ENCODE measurements around the gene HEPHL1. TPM values are rescaled to one million over a fixed set of nuclear protein-coding genes. Genes with fewer than 3 reads are reported as not detected.
"Not testable (repeated sequence)": the region's sequence is repeated elsewhere in the genome, so short reads cannot be mapped to it uniquely, and the experiment has no call there.

Gene HEPHL1
- total RNA-seq, 2 experiments from 2014 or later: not detected

DNA sequence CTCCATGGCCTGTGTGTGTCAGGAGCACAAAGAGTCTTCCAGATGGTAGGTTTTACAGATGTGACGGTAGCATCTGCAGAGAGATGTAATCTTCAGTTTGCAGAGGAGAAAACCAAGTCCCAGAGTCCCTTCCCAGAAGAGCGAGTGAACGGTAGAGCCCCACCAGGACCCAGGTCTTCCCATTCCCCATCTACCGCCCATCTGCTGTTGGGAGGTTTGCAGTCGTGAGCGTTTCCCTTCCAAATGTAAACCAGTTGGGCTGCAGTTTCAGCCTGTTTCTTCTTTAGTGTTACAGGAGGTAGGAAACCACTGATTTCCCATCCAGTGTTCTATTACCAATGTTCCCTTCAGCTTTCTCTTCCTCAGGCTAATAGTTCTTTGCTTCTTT is 131.5 kb downstream of the HEPHL1 start:
- CTCF ChIA-PET: interaction anchor here (1.5 kb wide), 1 partner anchor 12 kb away, joined by 5 read pairs; no protein-coding TSS in a partner anchor
- H3K36me3 Mint-ChIP-seq (ENCODE audit: low read depth): peaks cover 30% of the 10 kb centered on the region
- peak overlapping the region; percentile 76 for H3K27ac Mint-ChIP-seq
- H3K27me3 Mint-ChIP-seq: no peaks in the 10 kb centered on the region
- TF ChIP-seq CTCF (IDR thresholded peaks at IDR 0.05): no peak
- H3K9me3 Mint-ChIP-seq: peaks cover 2% of the 10 kb centered on the region
- H3K4me1 Mint-ChIP-seq (ENCODE audit: low read depth): peaks cover 55% of the 10 kb centered on the region
- intact Hi-C loops (cut with micrococcal nuclease): no loop called here
- ATAC-seq: no peak
- POLR2A ChIA-PET: no interaction called here
- no peak overlapping the region for H3K4me3 Mint-ChIP-seq
- DNase-seq: no peak

GRCh38 chr11:94153320-94153719 is 132.2 kb downstream of the HEPHL1 start:
- Mint-ChIP-seq H3K27me3 (no peaks in the 10 kb centered on the region), H3K36me3 (ENCODE audit: low read depth) (peaks cover 34% of the 10 kb centered on the region), H3K27ac (no peak overlapping the region), H3K4me1 (ENCODE audit: low read depth) (peaks cover 49% of the 10 kb centered on the region), H3K4me3 (no peak overlapping the region), H3K9me3 (peaks cover 2% of the 10 kb centered on the region)
- ATAC-seq (no peak), DNase-seq (no peak)
- POLR2A ChIA-PET: no interaction called here
- intact Hi-C loops (cut with micrococcal nuclease): no loop called here
- TF ChIP-seq CTCF (IDR thresholded peaks at IDR 0.05): no peak
- CTCF ChIA-PET: interaction anchor here (1.5 kb wide), 1 partner anchor 11 kb away, joined by 5 read pairs; no protein-coding TSS in a partner anchor

DNA sequence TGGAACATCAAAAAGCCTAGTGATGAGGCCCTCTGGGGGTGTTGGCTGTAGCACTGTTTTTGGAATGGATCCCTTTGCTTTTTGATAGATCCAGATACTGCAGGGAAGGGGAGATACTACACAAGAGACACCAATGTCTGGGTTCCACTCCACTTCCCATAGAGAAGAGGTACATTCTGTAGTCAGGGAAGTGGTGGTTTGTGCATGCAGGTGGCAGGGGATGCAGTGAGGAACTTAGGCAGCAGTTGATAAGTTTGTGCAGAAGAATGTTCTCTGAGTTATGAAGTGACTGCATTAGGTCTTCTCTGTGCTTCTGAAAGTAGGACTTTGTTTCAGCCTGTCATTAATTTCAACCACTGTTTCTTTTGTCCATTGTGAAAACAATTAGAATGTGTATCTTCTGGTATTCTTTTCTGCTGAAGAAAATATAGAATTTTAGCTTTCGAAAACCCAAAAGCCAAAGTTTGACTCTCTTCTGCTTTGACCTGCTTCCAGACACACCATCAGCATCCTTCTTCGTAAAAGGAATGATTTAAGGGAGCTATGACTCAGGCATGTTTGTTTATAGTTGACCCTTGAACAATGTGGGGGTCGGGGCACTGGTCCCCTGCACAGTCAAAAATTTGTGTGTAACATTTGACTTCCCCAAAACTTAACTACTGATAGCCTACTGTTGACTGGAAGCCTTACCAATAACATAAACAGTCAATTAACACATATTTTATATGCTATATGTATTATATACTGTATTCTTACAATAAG is 133.1 kb downstream of the HEPHL1 start:
- H3K27me3 Mint-ChIP-seq: no peaks in the 10 kb centered on the region
- no peak for TF ChIP-seq CTCF (IDR thresholded peaks at IDR 0.05)
- peaks cover 2% of the 10 kb centered on the region for H3K9me3 Mint-ChIP-seq
- POLR2A ChIA-PET: no interaction called here
- intact Hi-C loops (cut with micrococcal nuclease): no loop called here
- peaks cover 39% of the 10 kb centered on the region for H3K4me1 Mint-ChIP-seq (ENCODE audit: low read depth)
- peaks cover 38% of the 10 kb centered on the region for H3K36me3 Mint-ChIP-seq (ENCODE audit: low read depth)
- CTCF ChIA-PET: interaction anchor here (1.4 kb wide), 1 partner anchor 18 kb away, joined by 3 read pairs; no protein-coding TSS in a partner anchor
- DNase-seq (no peak), ATAC-seq (no peak)
- no peak overlapping the region for H3K27ac Mint-ChIP-seq
- H3K4me3 Mint-ChIP-seq: no peak overlapping the region

DNA sequence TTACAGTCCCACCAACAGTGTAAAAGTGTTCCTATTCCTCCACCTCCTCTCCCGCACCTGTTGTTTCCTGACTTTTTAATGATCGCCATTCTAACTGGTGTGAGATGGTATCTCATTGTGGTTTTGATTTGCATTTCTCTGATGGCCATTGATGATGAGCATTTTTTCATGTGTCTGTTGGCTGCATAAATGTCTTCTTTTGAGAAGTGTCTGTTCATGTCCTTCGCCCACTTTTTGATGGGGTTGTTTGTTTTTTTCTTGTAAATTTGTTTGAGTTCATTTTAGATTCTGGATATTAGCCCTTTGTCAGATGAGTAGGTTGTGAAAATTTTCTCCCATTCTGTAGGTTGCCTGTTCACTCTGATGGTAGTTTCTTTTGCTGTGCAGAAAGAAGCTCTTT is 136.2 kb downstream of the HEPHL1 start:
- intact Hi-C loops (cut with micrococcal nuclease); H3K4me3 Mint-ChIP-seq; CTCF ChIA-PET: not testable (repeated sequence)

More for the DNA sequence above, 136.2 kb downstream of the HEPHL1 start:
- ATAC-seq, H3K27me3 Mint-ChIP-seq, H3K27ac Mint-ChIP-seq, DNase-seq, POLR2A ChIA-PET: not testable (repeated sequence)
- peaks cover 55% of the 10 kb centered on the region for H3K36me3 Mint-ChIP-seq (ENCODE audit: low read depth)
- H3K9me3 Mint-ChIP-seq: peaks cover 10% of the 10 kb centered on the region
- H3K4me1 Mint-ChIP-seq (ENCODE audit: low read depth): peaks cover 26% of the 10 kb centered on the region

Other genes with a start within 250 kb of the HEPHL1 start
- gene MED17, start 237.1 kb upstream of the HEPHL1 start, total RNA-seq: 10 to 100 TPM; 30.1 to 31.3 TPM
- not detected for gene VSTM5, start 170.7 kb upstream of the HEPHL1 start, total RNA-seq
- 10 to 100 TPM; 10.8 to 11.4 TPM for gene PANX1, start 107.5 kb downstream of the HEPHL1 start, total RNA-seq

All from activated CD8-positive, alpha-beta T cell treated with anti-CD3 and anti-CD28 coated beads for 36 hours (primary cell).